Epithelial cell of proximal tubule (primary cell): Measurements from ENCODE around the gene SDK1. TPM values are rescaled to one million over a fixed set of nuclear protein-coding genes. Genes with fewer than 3 reads are reported as not detected.

Source experiments
- DNase-seq: peaks from one replicate; pipeline ENCODE4 v3.0.0-alpha.2; 2011; ENCODE audit warnings: low read depth
- H3K4me3 ChIP-seq: 2 replicates; pipeline ENCODE4 v1.5.1; 2011; ENCODE audit warnings: low read depth, mild to moderate bottlenecking, low read length
- CTCF ChIP-seq: conservative IDR thresholded peaks from 2 replicates; pipeline ENCODE4 v1.5.1; 2012; ENCODE audit warnings: low read depth, mild to moderate bottlenecking, low read length
- total RNA-seq: library from RNA; depleted of rRNA; stranded (reverse); fragments of >200 nt; gene quantifications from 2 replicates; pipeline ENCODE4 v1.2.3, GENCODE V29; 2015

SDK1 gene
- total RNA-seq, 1 donor from 2014 or later: 0.75 TPM

- TF ChIP-seq CTCF: no peak
- H3K4me3 ChIP-seq: no peak overlapping the region
- DNase-seq: no peak
Observed at GRCh38 chr7:4149645-4150044, 848.6 kb downstream of the SDK1 start.

DNA sequence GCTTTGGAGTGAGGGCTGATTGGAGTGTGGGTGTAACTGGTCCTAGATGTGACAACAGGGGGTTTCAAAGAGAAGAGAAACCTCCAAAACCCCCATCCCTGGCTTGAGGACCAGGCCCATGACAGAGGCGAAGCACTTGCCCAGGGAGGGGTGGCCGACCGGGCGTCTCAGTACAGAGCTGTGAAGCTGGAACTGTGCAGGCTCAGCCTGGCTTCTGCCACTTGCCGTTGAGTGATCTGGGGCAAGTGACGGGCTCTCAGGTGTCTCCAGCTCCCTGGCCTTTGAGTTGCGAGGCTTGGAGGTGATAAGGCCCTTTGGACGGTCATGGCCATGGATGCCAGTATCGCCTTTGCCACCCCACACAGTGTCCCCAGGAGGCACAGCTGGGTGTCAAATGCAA lies 849.7 kb downstream of the SDK1 start:
- H3K4me3 ChIP-seq: no peak overlapping the region
- TF ChIP-seq CTCF: no peak
- no peak for DNase-seq

DNA sequence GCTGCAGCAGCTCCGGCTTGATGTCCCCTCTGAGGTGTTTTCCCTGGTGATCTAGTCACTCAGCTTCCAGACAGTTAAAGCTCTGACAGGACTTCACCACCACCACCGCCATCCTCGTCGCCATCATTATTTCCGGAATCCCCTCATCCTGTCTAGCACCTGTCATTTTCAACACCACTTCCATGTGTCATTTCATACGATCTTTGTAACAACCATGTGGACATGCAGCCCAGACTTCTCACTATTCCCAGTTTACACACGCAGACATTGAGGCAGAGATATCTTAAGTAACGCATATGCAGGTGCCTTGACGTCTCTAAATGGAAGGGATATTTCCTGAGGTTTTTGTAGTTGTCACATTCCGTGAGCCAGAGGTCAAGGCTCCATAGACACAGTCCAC lies 850.5 kb downstream of the SDK1 start:
- H3K4me3 ChIP-seq: no peak overlapping the region
- no peak for DNase-seq
- TF ChIP-seq CTCF: no peak

- DNase-seq: no peak
- no peak overlapping the region for H3K4me3 ChIP-seq
- no peak for TF ChIP-seq CTCF
Observed at GRCh38 chr7:4151926-4152549, 851.0 kb downstream of the SDK1 start.

DNA sequence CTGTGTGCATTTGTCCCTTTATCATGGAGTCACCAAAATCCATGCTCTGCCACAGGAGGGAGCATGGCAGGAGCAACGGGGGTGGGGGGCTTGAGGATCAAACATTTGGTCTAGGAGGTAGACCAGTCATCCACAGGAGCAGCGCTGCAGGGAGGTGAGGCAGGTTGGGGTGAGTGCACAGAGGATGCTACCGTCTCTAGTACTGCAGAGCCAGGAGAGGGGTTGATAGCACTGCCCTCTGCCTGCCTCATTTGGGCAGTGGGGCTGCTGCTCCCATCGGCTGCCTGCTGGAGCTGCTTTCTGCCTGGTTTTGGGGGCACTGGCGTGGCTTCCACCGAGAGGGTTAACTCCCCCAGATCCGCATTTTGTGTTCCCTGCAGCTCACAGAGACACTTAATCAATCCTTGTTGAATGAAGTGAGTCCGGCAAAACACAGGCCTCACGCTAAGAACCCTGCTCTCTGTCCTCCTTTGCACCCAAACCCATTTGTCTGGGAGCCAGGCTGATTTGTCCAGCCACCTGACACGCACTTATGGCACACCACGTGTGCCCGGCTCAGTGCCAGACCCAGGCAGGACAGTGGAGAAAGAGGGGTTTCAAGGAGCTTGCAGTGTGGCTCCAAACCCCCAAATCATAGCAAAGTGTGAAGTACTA lies 854.0 kb downstream of the SDK1 start:
- no peak for DNase-seq
- no peak for TF ChIP-seq CTCF
- no peak overlapping the region for H3K4me3 ChIP-seq

- H3K4me3 ChIP-seq: no peak overlapping the region
- DNase-seq: no peak
- no peak for TF ChIP-seq CTCF
Observed at GRCh38 chr7:4156190-4156589, 855.1 kb downstream of the SDK1 start.

DNA sequence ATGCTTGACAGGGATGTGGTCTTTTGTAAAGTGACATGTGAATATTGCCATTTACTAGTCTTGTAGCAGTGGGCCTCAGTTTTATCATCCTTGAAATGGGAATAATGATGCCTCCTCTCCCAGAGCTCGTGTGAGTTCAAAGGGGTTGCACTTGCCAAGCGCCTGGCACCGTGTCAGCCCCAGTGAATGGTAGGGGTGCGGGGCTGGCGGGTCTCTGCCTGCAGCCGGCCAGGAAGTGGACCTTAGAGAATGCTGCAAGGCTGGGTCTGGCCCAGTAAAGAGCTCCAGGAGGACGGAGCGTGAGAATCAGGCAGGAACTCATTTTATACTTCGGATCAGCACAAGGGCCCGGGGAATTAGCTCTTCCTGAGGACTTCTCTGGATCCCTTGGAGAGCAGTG lies 856.6 kb downstream of the SDK1 start:
- no peak for TF ChIP-seq CTCF
- no peak overlapping the region for H3K4me3 ChIP-seq
- no peak for DNase-seq
